Sigmoid colon (tissue), 7 donors: ENCODE data around the gene BRF1. TPM values are rescaled to one million over a fixed set of nuclear protein-coding genes. Genes with fewer than 3 reads are reported as not detected.
A peak's percentile ranks its signal among the peaks of the same experiment; 100 is the strongest.

Experiments used
- DNase-seq: peaks from one replicate; pipeline ENCODE4 v3.0.0-alpha.2; 2019
- H3K27ac ChIP-seq, 4 donors: fragments of 200-600 bp; sonication (generic); one replicate each; pipeline ENCODE4 v1.5.1; 2016 to 2019; ENCODE audit warnings: mild to moderate bottlenecking in 1 of 4
- H3K27me3 ChIP-seq, 3 donors: fragments of 200-600 bp; sonication (generic); one replicate each; pipeline ENCODE4 v1.5.1; 2019; ENCODE audit warnings: mild to moderate bottlenecking in 1 of 3
- H3K36me3 ChIP-seq, 4 donors: fragments of 200-600 bp; sonication (generic); one replicate each; pipeline ENCODE4 v1.5.1; 2016 to 2019
- H3K4me1 ChIP-seq, 4 donors: fragments of 200-600 bp; sonication (generic); one replicate each; pipeline ENCODE4 v1.5.1; 2017 to 2019
- H3K4me3 ChIP-seq, 4 donors: fragments of 200-600 bp; sonication (generic); one replicate each; pipeline ENCODE4 v1.5.1; 2017 to 2019; ENCODE audit warnings: mild to moderate bottlenecking in 2 of 4, moderate library complexity in 1 of 4
- H3K9me3 ChIP-seq, 4 donors: fragments of 200-600 bp in 3 of 4; sonication (generic) in 3 of 4; one replicate each; pipeline versions ENCODE4 v1.5.1 to v1.6.1; 2013 to 2019
- EP300 ChIP-seq, 4 donors: sonication (generic); formaldehyde crosslinking; IDR thresholded peaks; one replicate each; pipeline ENCODE4 v1.6.1; 2017; ENCODE audit warnings: antibody characterized with exemption in 4 of 4
- POLR2A ChIP-seq, 2 donors: fragments of 450-650 bp; IDR thresholded peaks; one replicate each; pipeline ENCODE4 v1.6.1; 2016; ENCODE audit warnings: antibody characterized with exemption in 2 of 2, mild to moderate bottlenecking in 2 of 2, moderate library complexity in 2 of 2
- POLR2AphosphoS5 ChIP-seq, 4 donors: sonication (generic); formaldehyde crosslinking; IDR thresholded peaks; one replicate each; pipeline ENCODE4 v1.6.1; 2017; ENCODE audit warnings: antibody characterized with exemption in 4 of 4
- WGBS, 2 donors: extraction: QIAGEN DNeasy Blood & Tissue Kit; methylation state at CpG; one replicate each; pipeline ENCODE4 v1.1.7; 2013; 5-methylcytosine and 5-hydroxymethylcytosine counted together
- intact Hi-C: fragments of 100-400 bp; cut with DNase I; formaldehyde crosslinking; loops from one replicate; pipeline ENCODE4 v1.15.1; 2023
- polyA plus RNA-seq, 3 donors: library from polyadenylated mRNA; stranded (reverse); fragments of 200-250 nt; gene quantifications; one replicate each; pipeline ENCODE4 v1.2.3, GENCODE V29; 2013
- total RNA-seq, 4 donors: library from RNA; depleted of rRNA; stranded (reverse); fragments of >200 nt; gene quantifications; one replicate each; pipeline ENCODE4 v1.1.0, GENCODE V29; 2016
- TF ChIP-seq, protein P1 (sequence below), 4 experiments: fragments of 450-650 bp in 3 of 4; fragments of 200-600 bp in 1 of 4; IDR thresholded peaks; one replicate each; pipeline ENCODE4 v1.5.1; 2016 to 2019; ENCODE audit warnings: antibody characterized with exemption in 4 of 4, mild to moderate bottlenecking in 3 of 4, moderate library complexity in 2 of 4
- donor health status: healthy with polysubstance abuse.
- donor health status: Bipolar disorder and iron deficiency.
- donor health status: healthy.

The BRF1 gene
- total and polyA plus RNA-seq, 7 donors, result 9.0 to 39.2 (median 23.7) TPM

DNA sequence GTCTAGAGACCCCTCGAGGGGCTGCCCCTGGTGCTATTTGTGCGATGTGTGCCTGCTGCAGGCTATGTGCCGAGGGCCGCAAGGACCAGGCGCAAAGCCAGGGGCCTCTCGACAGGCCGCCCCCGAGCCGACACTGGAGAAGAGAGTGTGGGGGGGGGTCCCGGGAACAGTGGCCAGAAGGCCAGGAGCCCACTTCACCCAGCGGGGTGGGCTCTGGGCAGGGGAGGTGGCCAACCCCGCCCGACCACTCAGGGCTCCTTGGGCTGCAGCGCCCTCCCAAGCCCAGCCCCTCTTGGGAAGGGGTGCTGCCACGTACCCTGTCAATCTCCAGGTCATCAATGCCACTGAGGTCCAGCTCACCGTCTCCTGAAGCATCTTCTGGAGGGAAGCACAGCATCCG lies 81.0 kb downstream of the BRF1 start:
- TF ChIP-seq POLR2AphosphoS5 (IDR thresholded peaks at IDR 0.05) (no peak), POLR2A (IDR thresholded peaks at IDR 0.05) (no peak), EP300 (IDR thresholded peaks at IDR 0.05) (no peak)
- TF ChIP-seq, protein P1, sequence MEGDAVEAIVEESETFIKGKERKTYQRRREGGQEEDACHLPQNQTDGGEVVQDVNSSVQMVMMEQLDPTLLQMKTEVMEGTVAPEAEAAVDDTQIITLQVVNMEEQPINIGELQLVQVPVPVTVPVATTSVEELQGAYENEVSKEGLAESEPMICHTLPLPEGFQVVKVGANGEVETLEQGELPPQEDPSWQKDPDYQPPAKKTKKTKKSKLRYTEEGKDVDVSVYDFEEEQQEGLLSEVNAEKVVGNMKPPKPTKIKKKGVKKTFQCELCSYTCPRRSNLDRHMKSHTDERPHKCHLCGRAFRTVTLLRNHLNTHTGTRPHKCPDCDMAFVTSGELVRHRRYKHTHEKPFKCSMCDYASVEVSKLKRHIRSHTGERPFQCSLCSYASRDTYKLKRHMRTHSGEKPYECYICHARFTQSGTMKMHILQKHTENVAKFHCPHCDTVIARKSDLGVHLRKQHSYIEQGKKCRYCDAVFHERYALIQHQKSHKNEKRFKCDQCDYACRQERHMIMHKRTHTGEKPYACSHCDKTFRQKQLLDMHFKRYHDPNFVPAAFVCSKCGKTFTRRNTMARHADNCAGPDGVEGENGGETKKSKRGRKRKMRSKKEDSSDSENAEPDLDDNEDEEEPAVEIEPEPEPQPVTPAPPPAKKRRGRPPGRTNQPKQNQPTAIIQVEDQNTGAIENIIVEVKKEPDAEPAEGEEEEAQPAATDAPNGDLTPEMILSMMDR (IDR thresholded peaks at IDR 0.05), result no peak
- Histone ChIP-seq H3K4me3 (no peak overlapping the region), H3K9me3 (no peaks in the 10 kb centered on the region), H3K27ac (peak overlapping the region in 2 of 4 donors; percentile 67 to 77), H3K4me1 (peaks cover 0 to 16% (median 10%) of the 10 kb centered on the region in 4 donors), H3K27me3 (no peaks in the 10 kb centered on the region), H3K36me3 (peaks cover 0 to 74% (median 24%) of the 10 kb centered on the region in 4 donors)
- intact Hi-C loops, result no loop called here
- WGBS, 2 donors, result 96% methylated on average over 17 of the region's 17 CpGs
- DNase-seq, result no peak

DNA sequence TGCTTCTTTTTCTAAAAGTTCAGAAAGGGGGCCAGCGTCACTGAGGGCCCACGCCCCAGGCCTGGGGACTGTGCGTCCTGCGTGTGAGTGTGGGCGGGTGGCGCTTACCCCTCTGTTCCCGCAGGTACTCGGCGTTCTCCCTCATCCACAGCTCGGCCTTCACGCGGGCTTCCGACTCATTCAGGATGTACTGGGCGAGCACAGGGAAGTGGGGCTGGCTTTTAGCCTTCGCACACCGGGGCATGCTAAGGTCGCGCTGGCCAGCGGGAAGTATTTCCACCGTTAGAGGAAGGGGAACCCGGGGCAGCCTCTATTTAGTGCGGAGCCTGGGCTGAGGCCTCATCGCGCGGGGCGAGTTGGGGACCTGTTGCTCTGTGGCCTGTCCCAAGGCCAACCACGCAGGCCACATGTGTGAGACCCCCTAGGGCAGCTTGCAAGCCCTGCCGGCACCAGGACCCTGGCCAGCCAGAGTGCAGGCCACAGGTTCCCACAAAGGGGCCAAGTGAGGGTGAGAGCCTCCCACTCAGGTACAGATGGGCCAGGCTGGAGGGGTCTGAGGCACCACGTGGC lies 81.7 kb downstream of the BRF1 start:
- intact Hi-C loops, result no loop called here
- no peak overlapping the region for H3K4me3 ChIP-seq
- no peak for TF ChIP-seq POLR2A (IDR thresholded peaks at IDR 0.05)
- TF ChIP-seq EP300 (IDR thresholded peaks at IDR 0.05), result no peak
- TF ChIP-seq POLR2AphosphoS5 (IDR thresholded peaks at IDR 0.05), result no peak
- TF ChIP-seq, protein P1 (IDR thresholded peaks at IDR 0.05), result no peak
- no peak for DNase-seq
- no peaks in the 10 kb centered on the region for H3K27me3 ChIP-seq
- no peak overlapping the region for H3K27ac ChIP-seq
- peaks cover 0 to 67% (median 24%) of the 10 kb centered on the region in 4 donors for H3K36me3 ChIP-seq
- 95 to 96% methylated on average over 29 of the region's 29 CpGs for WGBS, 2 donors
- H3K4me1 ChIP-seq, result peaks cover 0 to 16% (median 10%) of the 10 kb centered on the region in 4 donors
- H3K9me3 ChIP-seq, result no peaks in the 10 kb centered on the region

GRCh38 chr14:105218611-105219010 lies 82.2 kb downstream of the BRF1 start:
- peaks cover 0 to 16% (median 10%) of the 10 kb centered on the region in 4 donors for H3K4me1 ChIP-seq
- peaks cover 0 to 65% (median 24%) of the 10 kb centered on the region in 4 donors for H3K36me3 ChIP-seq
- no peak overlapping the region for H3K27ac ChIP-seq
- H3K4me3 ChIP-seq, result no peak overlapping the region
- no peak for DNase-seq
- H3K9me3 ChIP-seq, result no peaks in the 10 kb centered on the region
- no peaks in the 10 kb centered on the region for H3K27me3 ChIP-seq
- no peak for TF ChIP-seq EP300 (IDR thresholded peaks at IDR 0.05)
- TF ChIP-seq POLR2A (IDR thresholded peaks at IDR 0.05), result no peak
- TF ChIP-seq, protein P1 (IDR thresholded peaks at IDR 0.05), result no peak
- no peak for TF ChIP-seq POLR2AphosphoS5 (IDR thresholded peaks at IDR 0.05)
- WGBS, 2 donors, result 96 to 97% methylated on average over 19 of the region's 19 CpGs
- intact Hi-C loops, result no loop called here

DNA sequence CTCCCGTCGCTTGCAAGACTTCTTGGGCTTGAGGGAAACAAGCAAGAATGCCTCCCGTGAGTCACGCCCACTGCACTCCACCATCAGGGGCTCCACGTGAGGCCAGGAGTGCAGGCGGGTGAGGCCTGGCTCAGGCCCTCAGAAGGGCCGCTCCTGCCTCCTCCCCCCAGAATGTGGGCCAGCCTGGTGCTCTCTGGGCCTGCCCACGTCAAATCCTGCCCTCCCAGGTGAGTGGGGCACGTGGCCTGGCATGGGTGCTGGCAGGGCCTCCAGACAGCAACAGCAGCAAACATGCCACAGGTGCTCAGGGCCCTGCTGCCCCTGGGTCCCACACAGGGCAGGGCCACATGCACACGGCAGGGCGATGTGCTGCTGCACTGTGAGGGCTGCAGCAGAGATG lies 83.0 kb downstream of the BRF1 start:
- intact Hi-C loops, result no loop called here
- peaks cover 0 to 16% (median 10%) of the 10 kb centered on the region in 4 donors for H3K4me1 ChIP-seq
- 94 to 95% methylated on average over 11 of the region's 11 CpGs for WGBS, 2 donors
- no peak for DNase-seq
- H3K27ac ChIP-seq, result no peak overlapping the region
- H3K36me3 ChIP-seq, result peaks cover 0 to 66% (median 24%) of the 10 kb centered on the region in 4 donors
- no peaks in the 10 kb centered on the region for H3K27me3 ChIP-seq
- TF ChIP-seq, protein P1 (IDR thresholded peaks at IDR 0.05), result no peak
- no peak for TF ChIP-seq POLR2AphosphoS5 (IDR thresholded peaks at IDR 0.05)
- TF ChIP-seq POLR2A (IDR thresholded peaks at IDR 0.05), result no peak
- no peak for TF ChIP-seq EP300 (IDR thresholded peaks at IDR 0.05)
- H3K9me3 ChIP-seq, result no peaks in the 10 kb centered on the region
- H3K4me3 ChIP-seq, result no peak overlapping the region
